Lower leg skin (tissue), 4 donors: ENCODE measurements around the gene LLCFC1. TPM values are rescaled to one million over a fixed set of nuclear protein-coding genes. Genes with fewer than 3 reads are reported as not detected.
"Not testable (repeated sequence)": the region's sequence is repeated elsewhere in the genome, so short reads cannot be mapped to it uniquely, and the experiment has no call there.

Experiments
- DNase-seq, 2 donors: peaks; one replicate each; pipeline ENCODE4 v3.0.0-alpha.2; 2019; ENCODE audit warnings: low spot score in 2 of 2
- H3K4me3 ChIP-seq: fragments of 200-600 bp; sonication (generic); 2 replicates; pipeline ENCODE4 v1.5.1; 2017; ENCODE audit warnings: mild to moderate bottlenecking, low read depth; ENCODE audit not compliant: poor library complexity, severe bottlenecking
- CTCF ChIP-seq, 3 donors: fragments of 450-650 bp; IDR thresholded peaks; one replicate each; pipeline ENCODE4 v1.5.1; 2016; ENCODE audit warnings: antibody characterized with exemption in 3 of 3, mild to moderate bottlenecking in 3 of 3, moderate library complexity in 2 of 3
- POLR2A ChIP-seq, 2 donors: fragments of 450-650 bp; IDR thresholded peaks; one replicate each; pipeline ENCODE4 v1.6.1; 2016 to 2017; ENCODE audit warnings: antibody characterized with exemption in 2 of 2, mild to moderate bottlenecking in 1 of 2, moderate library complexity in 1 of 2
- WGBS, 2 donors: methylation state at CpG; one replicate each; pipeline ENCODE4 v1.1.5; 2018; 5-methylcytosine and 5-hydroxymethylcytosine counted together
- intact Hi-C: fragments of 100-400 bp; cut with DNase I; formaldehyde crosslinking; loops from one replicate; pipeline ENCODE4 v1.15.0; 2023; ENCODE audit warnings: low total_unique reads
- total RNA-seq, 4 donors: library from RNA; depleted of rRNA; stranded (reverse); fragments of >200 nt; gene quantifications; one replicate each; pipeline ENCODE4 v1.1.0, GENCODE V29; 2016

The LLCFC1 gene
- total RNA-seq, 4 donors from 2014 or later = not detected

GRCh38 chr7:142969183-142969582 lies 29.9 kb downstream of the LLCFC1 start:
- 55 to 60% methylated on average over 4 of the region's 4 CpGs for WGBS, 2 donors
- no peak for DNase-seq
- intact Hi-C loops = no loop called here
- H3K4me3 ChIP-seq = no peak overlapping the region
- no peak for TF ChIP-seq CTCF (IDR thresholded peaks at IDR 0.05)
- no peak for TF ChIP-seq POLR2A (IDR thresholded peaks at IDR 0.05)

- 85 to 88% methylated on average over 3 of the region's 3 CpGs for WGBS, 2 donors
- no peak for DNase-seq
- TF ChIP-seq POLR2A (IDR thresholded peaks at IDR 0.05) (no peak), CTCF (IDR thresholded peaks at IDR 0.05) (no peak)
- no peak overlapping the region for H3K4me3 ChIP-seq
- intact Hi-C loops = no loop called here
Observed at GRCh38 chr7:142974626-142975025, 35.3 kb downstream of the LLCFC1 start.

GRCh38 chr7:142978402-142978801 lies 39.1 kb downstream of the LLCFC1 start:
- WGBS, 2 donors = 80 to 85% methylated on average over 4 of the region's 4 CpGs
- H3K4me3 ChIP-seq, intact Hi-C loops, DNase-seq: not testable (repeated sequence)

- no peak for DNase-seq
- intact Hi-C loops = no loop called here
- TF ChIP-seq POLR2A (IDR thresholded peaks at IDR 0.05) (no peak), CTCF (IDR thresholded peaks at IDR 0.05) (no peak)
- no peak overlapping the region for H3K4me3 ChIP-seq
- WGBS, 2 donors = 90% methylated on average over 1 of the region's 1 CpG; no CpG with 5 or more reads in 1 of the 2 donors
Observed at GRCh38 chr7:142983825-142984224, 44.5 kb downstream of the LLCFC1 start.

- no peak for DNase-seq
- H3K4me3 ChIP-seq = no peak overlapping the region
- intact Hi-C loops = no loop called here
- no peak for TF ChIP-seq CTCF (IDR thresholded peaks at IDR 0.05)
- TF ChIP-seq POLR2A (IDR thresholded peaks at IDR 0.05) = no peak
- 88% methylated on average over 1 of the region's 1 CpG; no CpG with 5 or more reads in 1 of the 2 donors for WGBS, 2 donors
Observed at GRCh38 chr7:142984297-142984696, 45.0 kb downstream of the LLCFC1 start.

Other genes starting within 250 kb of the LLCFC1 start
- gene PRSS1, start 190.0 kb upstream of the LLCFC1 start, total RNA-seq = 1 to 10 TPM in 1 of 4 donors, not detected in 3; 3.0 TPM
- 1 to 10 TPM in 1 of 4 donors, not detected in 3; 1.2 TPM for gene PRSS2, start 168.5 kb upstream of the LLCFC1 start, total RNA-seq
- gene EPHB6, start 84.4 kb upstream of the LLCFC1 start, total RNA-seq = 100 to 1,000 TPM; 158 to 346 (median 221) TPM
- 10 to 100 TPM; 10.3 to 13.4 (median 11.5) TPM for gene TRPV6, start 53.7 kb upstream of the LLCFC1 start, total RNA-seq
- gene TRPV5, start 5.7 kb upstream of the LLCFC1 start, total RNA-seq = not detected
- under 1 TPM in 3 of 4 donors, not detected in 1; 0.08 to 0.58 (median 0.47) TPM for gene KEL, start 22.9 kb downstream of the LLCFC1 start, total RNA-seq
- gene OR9A2, start 87.6 kb downstream of the LLCFC1 start, total RNA-seq = not detected
- gene OR6V1, start 112.9 kb downstream of the LLCFC1 start, total RNA-seq = not detected
- 1,000 to 10,000 TPM in 1 of 4 donors, 100 to 1,000 TPM in 2, 10 to 100 TPM in 1; 64.4 to 1,497 (median 370) TPM for gene PIP, start 192.6 kb downstream of the LLCFC1 start, total RNA-seq
- not detected for gene TAS2R39, start 243.9 kb downstream of the LLCFC1 start, total RNA-seq